ENCODE results near the gene GPATCH2L. TPM values are rescaled to one million over a fixed set of nuclear protein-coding genes. Genes with fewer than 3 reads are reported as not detected.

The GPATCH2L gene
- total and polyA plus RNA-seq, 7 donors, result 6.2 to 42.6 (median 29.9) TPM

- 65 to 78% (median 69%) methylated on average over 4 of the region's 4 CpGs for WGBS, 3 donors
- Histone ChIP-seq H3K4me3 (no peak overlapping the region), H3K27ac (no peak overlapping the region), H3K27me3 (ENCODE audit: insufficient read depth in 3 of 3, low read length in 2 of 3) (no peaks in the 10 kb centered on the region), H3K36me3 (ENCODE audit: insufficient read depth in 1 of 2, low read depth in 1 of 2) (no peaks in the 10 kb centered on the region), H3K4me1 (no peaks in the 10 kb centered on the region), H3K9me3 (no peaks in the 10 kb centered on the region)
- ATAC-seq (no peak), DNase-seq (no peak)
- TF ChIP-seq CTCF (IDR thresholded peaks at IDR 0.05), result no peak
- intact Hi-C loops (cut with DNase I), result no loop called here
These were observed 106.2 kb downstream of the GPATCH2L start for GRCh38 chr14:76257842-76258397.

GRCh38 chr14:76259029-76259735, 107.5 kb downstream of the GPATCH2L start:
- Histone ChIP-seq H3K4me1 (no peaks in the 10 kb centered on the region), H3K27ac (no peak overlapping the region), H3K4me3 (no peak overlapping the region), H3K36me3 (ENCODE audit: insufficient read depth in 1 of 2, low read depth in 1 of 2) (no peaks in the 10 kb centered on the region), H3K9me3 (no peaks in the 10 kb centered on the region), H3K27me3 (ENCODE audit: insufficient read depth in 3 of 3, low read length in 2 of 3) (no peaks in the 10 kb centered on the region)
- no peak for TF ChIP-seq CTCF (IDR thresholded peaks at IDR 0.05)
- intact Hi-C loops (cut with DNase I), result no loop called here
- WGBS, 3 donors, result 88 to 92% (median 90%) methylated on average over 6 of the region's 6 CpGs
- DNase-seq (no peak), ATAC-seq (no peak)

- Histone ChIP-seq H3K4me3 (no peak overlapping the region), H3K27me3 (ENCODE audit: insufficient read depth in 3 of 3, low read length in 2 of 3) (no peaks in the 10 kb centered on the region), H3K36me3 (ENCODE audit: insufficient read depth in 1 of 2, low read depth in 1 of 2) (no peaks in the 10 kb centered on the region), H3K9me3 (no peaks in the 10 kb centered on the region), H3K4me1 (no peaks in the 10 kb centered on the region), H3K27ac (no peak overlapping the region)
- 63 to 75% (median 68%) methylated on average over 2 of the region's 2 CpGs for WGBS, 3 donors
- DNase-seq (no peak), ATAC-seq (no peak)
- intact Hi-C loops (cut with DNase I), result no loop called here
- TF ChIP-seq CTCF (IDR thresholded peaks at IDR 0.05), result no peak
These were observed 109.0 kb downstream of the GPATCH2L start for GRCh38 chr14:76260749-76261148.

- no peaks in the 10 kb centered on the region for H3K9me3 ChIP-seq
- no peak overlapping the region for H3K4me3 ChIP-seq
- no peaks in the 10 kb centered on the region for H3K4me1 ChIP-seq
- no peaks in the 10 kb centered on the region for H3K27me3 ChIP-seq (ENCODE audit: insufficient read depth in 3 of 3, low read length in 2 of 3)
- DNase-seq, result no peak
- ATAC-seq, result no peak
- H3K27ac ChIP-seq, result no peak overlapping the region
- intact Hi-C loops (cut with DNase I), result no loop called here
- 23 to 39% (median 30%) methylated on average over 6 of the region's 6 CpGs for WGBS, 3 donors
- no peak for TF ChIP-seq CTCF (IDR thresholded peaks at IDR 0.05)
- no peaks in the 10 kb centered on the region for H3K36me3 ChIP-seq (ENCODE audit: insufficient read depth in 1 of 2, low read depth in 1 of 2)
These were observed 109.7 kb downstream of the GPATCH2L start for GRCh38 chr14:76261371-76261811.

All from psoas muscle (tissue), 8 donors.